NOMO-1 treated with DMSO at 0.1 percent for 48 hours (cell line): Measurements from ENCODE around the gene CTSE.
A peak's percentile ranks its signal among the peaks of the same experiment; 100 is the strongest.
"Not testable (repeated sequence)": the region's sequence is repeated elsewhere in the genome, so short reads cannot be mapped to it uniquely, and the experiment has no call there.

ENCODE experiments used
- DNase-seq: peaks from one replicate; lab custom pipeline; 2025; ENCODE audit not compliant: unreplicated experiment; lab: John Stamatoyannopoulos, UW

Gene CTSE

GRCh38 chr1:206020393-206021007, 3.2 kb downstream of the CTSE start:
- no peak for DNase-seq

- DNase-seq = peak; percentile 9
These were observed 8.6 kb downstream of the CTSE start for GRCh38 chr1:206015071-206015470.

- DNase-seq = no peak
These were observed 9.1 kb downstream of the CTSE start for GRCh38 chr1:206014601-206015000.

- peak; percentile 16 for DNase-seq
These were observed 10.5 kb downstream of the CTSE start for GRCh38 chr1:206013026-206013795.

GRCh38 chr1:206012086-206012859, 11.4 kb downstream of the CTSE start:
- DNase-seq = peak; percentile 99

- no peak for DNase-seq
These were observed 12.6 kb downstream of the CTSE start for GRCh38 chr1:206011057-206011456.

GRCh38 chr1:206010060-206010459, 13.6 kb downstream of the CTSE start:
- DNase-seq = no peak

GRCh38 chr1:206006946-206007345, 16.7 kb downstream of the CTSE start:
- no peak for DNase-seq

- DNase-seq = no peak
These were observed 17.9 kb downstream of the CTSE start for GRCh38 chr1:206005778-206006180.

GRCh38 chr1:206005234-206005633, 18.5 kb downstream of the CTSE start:
- no peak for DNase-seq

GRCh38 chr1:206004826-206005225, 18.9 kb downstream of the CTSE start:
- no peak for DNase-seq

GRCh38 chr1:206003854-206004800, 19.6 kb downstream of the CTSE start:
- DNase-seq = no peak

GRCh38 chr1:206002871-206003801, 20.6 kb downstream of the CTSE start, which contains the start of gene RAB7B:
TSS of gene RAB7B (minus strand) at chr1:206003395. CDS start at chr1:205994135, 9,260 bp downstream.
- DNase-seq = peak; percentile 80

GRCh38 chr1:206002160-206002559, 21.5 kb downstream of the CTSE start:
- DNase-seq = no peak

- DNase-seq = peak; percentile 83
These were observed 22.2 kb downstream of the CTSE start for GRCh38 chr1:206001476-206001888.

GRCh38 chr1:206000641-206001339, 22.9 kb downstream of the CTSE start:
- no peak for DNase-seq

GRCh38 chr1:205998457-205999241, 25.0 kb downstream of the CTSE start:
- no peak for DNase-seq

GRCh38 chr1:205996641-205997040, 27.1 kb downstream of the CTSE start:
- DNase-seq = not testable (repeated sequence)
